Ovary (tissue), 9 donors: ENCODE results near the gene MBD5. TPM values are rescaled to one million over a fixed set of nuclear protein-coding genes. Genes with fewer than 3 reads are reported as not detected.

Experiments
- DNase-seq, 5 donors: peaks; one replicate each; pipeline ENCODE4 v3.0.0-alpha.2; 2019 to 2020
- H3K27ac ChIP-seq, 2 donors: fragments of 200-600 bp; one replicate each; pipeline versions ENCODE4 v1.5.1 to v1.8.0; 2019 to 2022
- H3K27me3 ChIP-seq: fragments of 200-600 bp; one replicate; pipeline ENCODE4 v1.8.0; 2022
- H3K36me3 ChIP-seq: fragments of 200-600 bp; sonication (generic); one replicate; pipeline ENCODE4 v1.5.1; 2019
- H3K4me1 ChIP-seq: one replicate; pipeline ENCODE4 v1.8.1; 2013; ENCODE audit warnings: mild to moderate bottlenecking, moderate library complexity; ENCODE audit not compliant: insufficient read depth
- H3K4me3 ChIP-seq: fragments of 200-600 bp; sonication (generic); one replicate; pipeline ENCODE4 v1.5.1; 2017
- H3K9me3 ChIP-seq, 2 donors: fragments of 200-600 bp in 1 of 2; sonication (generic) in 1 of 2; one replicate each; pipeline versions ENCODE4 v1.5.1 to v1.8.1; 2013 to 2019; ENCODE audit warnings: mild to moderate bottlenecking in 1 of 2, moderate library complexity in 1 of 2
- CTCF ChIP-seq, 3 donors: fragments of 450-650 bp in 2 of 3; fragments of 200-600 bp in 1 of 3; IDR thresholded peaks; one replicate each; pipeline versions ENCODE4 v1.5.1 to v1.8.0; 2016 to 2022; ENCODE audit warnings: antibody characterized with exemption in 3 of 3, mild to moderate bottlenecking in 1 of 3
- EP300 ChIP-seq: sonication (generic); formaldehyde crosslinking; IDR thresholded peaks from one replicate; pipeline ENCODE4 v1.6.1; 2017; ENCODE audit warnings: antibody characterized with exemption
- POLR2A ChIP-seq: fragments of 450-650 bp; IDR thresholded peaks from one replicate; pipeline ENCODE4 v1.6.1; 2017; ENCODE audit warnings: antibody characterized with exemption, mild to moderate bottlenecking, moderate library complexity
- WGBS, 3 donors: extraction: QIAGEN DNeasy Blood & Tissue Kit in 1 of 3; methylation state at CpG; one replicate each; pipeline versions ENCODE4 v1.1.5 to v1.1.7; 2013 to 2017; 5-methylcytosine and 5-hydroxymethylcytosine counted together
- intact Hi-C, 4 donors: fragments of 100-400 bp; cut with DNase I; formaldehyde crosslinking; loops; one replicate each; pipeline versions ENCODE4 v1.11.0 to v1.15.1; 2022 to 2023
- polyA plus RNA-seq, 2 donors: library from polyadenylated mRNA; stranded (reverse); fragments of 200-250 nt in 1 of 2; fragments of 350-450 nt in 1 of 2; fragmentation: Illumina TruSeq in 1 of 2; extraction: RNeasy Lipid Tissue Mini Kit (QIAGEN cat#74804) in 1 of 2; gene quantifications; one replicate each; pipeline ENCODE4 v1.2.3, GENCODE V29; 2013 to 2014
- total RNA-seq, 7 donors: library from RNA; depleted of rRNA in 2 of 7; stranded (reverse); fragments of >200 nt in 2 of 7; fragmentation: NEBNext Ultra II Directional in 3 of 7; extraction: Animal tissue kit (Norgen Biotek cat#: 25700) in 3 of 7; gene quantifications; one replicate each; pipeline versions ENCODE4 v1.1.0 to v1.2.4, GENCODE V29; 2016 to 2023
- donor health status: DM: no; HTN: no; CAD: no; lungs with moderate emphysema.
- donor health status: DM: no; HTN: no; CAD: no.
- donor health status: Bipolar disorder and iron deficiency.
- donor health status: DM: yes; HTN: yes; CAD: no.
- donor health status: DM: no; HTN: no; CAD: no.
- donor health status: DM: yes; HTN: yes; CAD: no.

The MBD5 gene
- total and polyA plus RNA-seq, 9 donors, result 8.5 to 66.3 (median 45.8) TPM

GRCh38 chr2:148461876-148462275, 441.0 kb downstream of the MBD5 start:
- Histone ChIP-seq H3K4me1 (no peaks in the 10 kb centered on the region), H3K27me3 (no peaks in the 10 kb centered on the region), H3K4me3 (no peak overlapping the region), H3K27ac (no peak overlapping the region), H3K9me3 (no peaks in the 10 kb centered on the region), H3K36me3 (no peaks in the 10 kb centered on the region)
- 75 to 80% (median 80%) methylated on average over 4 of the region's 4 CpGs for WGBS, 3 donors
- no peak for DNase-seq
- intact Hi-C loops, result no loop called here
- TF ChIP-seq CTCF (IDR thresholded peaks at IDR 0.05) (no peak), EP300 (no peak), POLR2A (no peak)

DNA sequence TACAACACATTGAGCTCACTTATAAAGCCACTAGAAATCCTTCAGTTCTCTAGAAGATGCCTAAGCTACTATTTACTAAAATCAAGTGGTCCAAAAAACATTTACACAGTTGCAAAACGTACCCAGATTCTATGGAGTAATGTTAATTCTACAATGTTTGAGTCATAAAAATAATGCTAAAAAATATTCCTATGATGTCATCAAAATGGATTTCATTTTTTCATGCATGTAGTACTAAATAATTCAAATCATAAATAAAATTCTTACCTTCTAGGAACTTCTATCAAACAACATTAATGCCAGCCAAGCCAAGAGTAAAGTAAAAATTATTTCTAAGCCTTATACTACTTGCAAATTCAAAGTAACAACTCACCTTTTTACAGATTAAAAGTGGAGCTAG, 454.7 kb downstream of the MBD5 start:
- no peak for DNase-seq
- TF ChIP-seq CTCF (IDR thresholded peaks at IDR 0.05) (no peak), POLR2A (no peak), EP300 (no peak)
- 83 to 95% (median 88%) methylated on average over 1 of the region's 1 CpG for WGBS, 3 donors
- H3K27me3 ChIP-seq, result no peaks in the 10 kb centered on the region
- no peaks in the 10 kb centered on the region for H3K36me3 ChIP-seq
- no peaks in the 10 kb centered on the region for H3K4me1 ChIP-seq
- no peak overlapping the region for H3K4me3 ChIP-seq
- intact Hi-C loops, result no loop called here
- no peaks in the 10 kb centered on the region for H3K9me3 ChIP-seq
- no peak overlapping the region for H3K27ac ChIP-seq

- H3K4me1 ChIP-seq, result peaks cover 2% of the 10 kb centered on the region
- no peak overlapping the region for H3K4me3 ChIP-seq
- DNase-seq, result no peak
- WGBS, 3 donors, result 44 to 66% (median 51%) methylated on average over 3 of the region's 3 CpGs
- TF ChIP-seq POLR2A (no peak), EP300 (no peak), CTCF (IDR thresholded peaks at IDR 0.05) (no peak)
- H3K9me3 ChIP-seq, result no peaks in the 10 kb centered on the region
- no peaks in the 10 kb centered on the region for H3K36me3 ChIP-seq
- no peaks in the 10 kb centered on the region for H3K27me3 ChIP-seq
- intact Hi-C loops, result no loop called here
- H3K27ac ChIP-seq, result no peak overlapping the region
Measured at GRCh38 chr2:148479398-148479797, 458.5 kb downstream of the MBD5 start.

- Histone ChIP-seq H3K27ac (no peak overlapping the region), H3K9me3 (no peaks in the 10 kb centered on the region), H3K4me3 (no peak overlapping the region), H3K27me3 (no peaks in the 10 kb centered on the region), H3K4me1 (peaks cover 2% of the 10 kb centered on the region), H3K36me3 (no peaks in the 10 kb centered on the region)
- TF ChIP-seq POLR2A (no peak), EP300 (no peak), CTCF (IDR thresholded peaks at IDR 0.05) (no peak)
- no peak for DNase-seq
- intact Hi-C loops, result no loop called here
- WGBS, 3 donors, result 19 to 25% (median 24%) methylated on average over 4 of the region's 4 CpGs
Measured at GRCh38 chr2:148483665-148484064, 462.8 kb downstream of the MBD5 start.

GRCh38 chr2:148484066-148484465, 463.2 kb downstream of the MBD5 start:
- Histone ChIP-seq H3K36me3 (no peaks in the 10 kb centered on the region), H3K27me3 (no peaks in the 10 kb centered on the region), H3K4me3 (no peak overlapping the region), H3K27ac (no peak overlapping the region), H3K4me1 (peaks cover 2% of the 10 kb centered on the region), H3K9me3 (no peaks in the 10 kb centered on the region)
- intact Hi-C loops, result no loop called here
- TF ChIP-seq CTCF (IDR thresholded peaks at IDR 0.05) (no peak), POLR2A (no peak), EP300 (no peak)
- 12 to 39% (median 17%) methylated on average over 1 of the region's 1 CpG for WGBS, 3 donors
- no peak for DNase-seq
